IMR-90 (cell line): ENCODE results near the gene CNTN5. TPM values are rescaled to one million over a fixed set of nuclear protein-coding genes. Genes with fewer than 3 reads are reported as not detected.
A peak's percentile ranks its signal among the peaks of the same experiment; 100 is the strongest.

Experiments used
- ATAC-seq: fragments of 200-7000 bp; cut with Tn5 transposase; 2 replicates; pipeline ENCODE4 v1.9.1; 2020; ENCODE audit warnings: low read depth, mild to moderate bottlenecking, moderate library complexity
- BruUV-seq: library from RNA; stranded (reverse); fragments of 400-500 nt; replicated peaks from 2 replicates; lab custom pipeline; 2021; lab: Mats Ljungman, UMichigan
- CTCF ChIA-PET: fragments of 300-600 bp; formaldehyde crosslinking; extraction: SDS; loops from one replicate; lab custom pipeline; 2021; ENCODE audit warnings: antibody characterized with exemption; lab: Yijun Ruan, JAX
- POLR2A ChIA-PET: fragments of 300-600 bp; sonication (Branson Sonifier 250); formaldehyde crosslinking; loops from one replicate; lab custom pipeline; 2022; ENCODE audit warnings: antibody characterized with exemption; ENCODE audit not compliant: unreplicated experiment; lab: Charles Lee
- DNase-seq: peaks from one replicate; pipeline ENCODE4 v3.0.0; 2013
- H2AFZ ChIP-seq: replicated peaks from 2 replicates; pipeline ENCODE3; 2013; ENCODE audit warnings: low read length, mild to moderate bottlenecking; ENCODE audit not compliant: poor library complexity
- H2AK5ac ChIP-seq: 2 replicates; pipeline ENCODE4 v1.6.1; 2013; ENCODE audit warnings: low read depth, low read length, inconsistent platforms
- H2AK9ac ChIP-seq: replicated peaks from 2 replicates; pipeline ENCODE3; 2013; ENCODE audit warnings: mild to moderate bottlenecking, low read depth, low read length, moderate library complexity; ENCODE audit not compliant: poor library complexity
- H2BK120ac ChIP-seq: 2 replicates; pipeline ENCODE4 v1.6.1; 2013; ENCODE audit warnings: low read depth, low read length, inconsistent platforms
- H2BK15ac ChIP-seq: 3 replicates; pipeline ENCODE4 v1.6.1; 2013; ENCODE audit warnings: low read depth, low read length, inconsistent platforms
- H2BK20ac ChIP-seq: 2 replicates; pipeline ENCODE4 v1.6.1; 2013; ENCODE audit warnings: low read depth, mild to moderate bottlenecking, inconsistent platforms, low read length, moderate library complexity
- H2BK5ac ChIP-seq: 2 replicates; pipeline ENCODE4 v1.6.1; 2013; ENCODE audit warnings: mild to moderate bottlenecking, low read depth, low read length, inconsistent platforms; ENCODE audit not compliant: poor library complexity, severe bottlenecking
- H3K14ac ChIP-seq: replicated peaks from 2 replicates; pipeline ENCODE4 v1.6.1; 2013; ENCODE audit warnings: low read depth, low read length, inconsistent platforms
- H3K18ac ChIP-seq: 2 replicates; pipeline ENCODE4 v1.6.1; 2013; ENCODE audit warnings: low read depth, low read length, control low read depth
- H3K23ac ChIP-seq: 2 replicates; pipeline ENCODE4 v1.6.1; 2013; ENCODE audit warnings: low read depth, low read length, inconsistent platforms
- H3K27ac ChIP-seq: 2 replicates; pipeline ENCODE4 v1.5.1; 2013; ENCODE audit warnings: mild to moderate bottlenecking, control low read depth, low read length; ENCODE audit not compliant: insufficient read depth
- H3K27me3 ChIP-seq: 2 replicates; pipeline ENCODE4 v1.6.1; 2013; ENCODE audit warnings: low read length; ENCODE audit not compliant: control insufficient read depth, insufficient read depth
- H3K36me3 ChIP-seq: 2 replicates; pipeline ENCODE4 v1.6.1; 2013; ENCODE audit warnings: low read length, mixed read lengths; ENCODE audit not compliant: control insufficient read depth, insufficient read depth
- H3K4ac ChIP-seq: 2 replicates; pipeline ENCODE4 v1.6.1; 2013; ENCODE audit warnings: low read depth, low read length, inconsistent platforms
- H3K4me1 ChIP-seq: 2 replicates; pipeline ENCODE4 v1.6.1; 2013; ENCODE audit warnings: low read length, mixed read lengths; ENCODE audit not compliant: control insufficient read depth, insufficient read depth
- H3K4me2 ChIP-seq: 2 replicates; pipeline ENCODE4 v1.6.1; 2013; ENCODE audit warnings: low read depth, mild to moderate bottlenecking, control low read depth, low read length, moderate library complexity
- H3K4me3 ChIP-seq: 2 replicates; pipeline ENCODE4 v1.5.1; 2013; ENCODE audit warnings: low read depth, mild to moderate bottlenecking, control low read depth, low read length, moderate library complexity; ENCODE audit not compliant: insufficient read depth
- H3K56ac ChIP-seq: 2 replicates; pipeline ENCODE4 v1.6.1; 2013; ENCODE audit warnings: low read length, inconsistent platforms; ENCODE audit not compliant: insufficient read depth; ENCODE audit errors: extremely low read depth
- H3K79me1 ChIP-seq, 2 experiments: 2 replicates each; pipeline ENCODE4 v1.6.1; 2013; ENCODE audit warnings: low read length in 2 of 2, inconsistent platforms in 1 of 2, low read depth in 1 of 2
- H3K9ac ChIP-seq: 2 replicates; pipeline ENCODE4 v1.6.1; 2013; ENCODE audit warnings: low read depth, low read length, control low read depth
- H3K9me1 ChIP-seq: 2 replicates; pipeline ENCODE4 v1.6.1; 2013; ENCODE audit warnings: low read length, inconsistent platforms; ENCODE audit not compliant: insufficient read depth
- H3K9me3 ChIP-seq: 2 replicates; pipeline ENCODE4 v1.6.1; 2013; ENCODE audit warnings: low read length; ENCODE audit not compliant: control insufficient read depth, insufficient read depth
- H4K20me1 ChIP-seq: 2 replicates; pipeline ENCODE4 v1.6.1; 2013; ENCODE audit warnings: low read length, inconsistent platforms; ENCODE audit not compliant: insufficient read depth
- H4K5ac ChIP-seq: 2 replicates; pipeline ENCODE4 v1.6.1; 2013; ENCODE audit warnings: mild to moderate bottlenecking, low read depth, low read length, control low read depth
- H4K8ac ChIP-seq, 2 experiments: 2 replicates each; pipeline ENCODE4 v1.6.1; 2013; ENCODE audit warnings: low read depth in 2 of 2, low read length in 2 of 2, control low read depth in 1 of 2, inconsistent platforms in 1 of 2
- H4K91ac ChIP-seq: 2 replicates; pipeline ENCODE4 v1.6.1; 2013; ENCODE audit warnings: low read depth, low read length, inconsistent platforms; ENCODE audit not compliant: insufficient read depth
- BHLHE40 ChIP-seq: fragments of 150-350 bp; IDR thresholded peaks from 2 replicates; pipeline ENCODE4 v1.6.1; 2016; ENCODE audit warnings: mild to moderate bottlenecking, low read depth, low read length
- CEBPB ChIP-seq: IDR thresholded peaks from 2 replicates; pipeline ENCODE4 v1.6.1; 2012; ENCODE audit warnings: low read depth, low read length, improper control_type of control experiment
- CHD1 ChIP-seq: IDR thresholded peaks from 2 replicates; pipeline ENCODE4 v1.6.1; 2012; ENCODE audit warnings: low read depth, low read length, improper control_type of control experiment
- FOS ChIP-seq: fragments of 150-350 bp; IDR thresholded peaks from 2 replicates; pipeline ENCODE4 v1.6.1; 2016; ENCODE audit warnings: low read depth, low read length
- MAFK ChIP-seq: IDR thresholded peaks from 2 replicates; pipeline ENCODE4 v1.6.1; 2012; ENCODE audit warnings: low read depth, low read length, improper control_type of control experiment
- NFE2L2 ChIP-seq: fragments of 150-350 bp; IDR thresholded peaks from 2 replicates; pipeline ENCODE4 v1.6.1; 2016; ENCODE audit warnings: low read depth, mild to moderate bottlenecking, low read length
- POLR2A ChIP-seq: IDR thresholded peaks from 2 replicates; pipeline ENCODE4 v1.6.1; 2012; ENCODE audit warnings: mild to moderate bottlenecking, low read depth, low read length
- RAD21 ChIP-seq: IDR thresholded peaks from 2 replicates; pipeline ENCODE4 v1.6.1; 2012; ENCODE audit warnings: low read length, improper control_type of control experiment
- RFX5 ChIP-seq: IDR thresholded peaks from 2 replicates; pipeline ENCODE4 v1.8.0; 2012; ENCODE audit warnings: low read depth, mild to moderate bottlenecking, low read length, moderate library complexity
- SMC3 ChIP-seq: fragments of 150-350 bp; IDR thresholded peaks from 2 replicates; pipeline ENCODE4 v1.6.1; 2016; ENCODE audit warnings: low read depth, mild to moderate bottlenecking, antibody characterized with exemption, low read length, moderate library complexity
- WGBS, 2 experiments: methylation state at CpG; one replicate each; pipeline versions ENCODE4 v1.1.5 to v1.1.7; 2013; ENCODE audit warnings: missing lambda C conversion rate in 2 of 2; ENCODE audit not compliant: insufficient read length in 1 of 2; ENCODE audit errors: extremely low coverage in 2 of 2; 5-methylcytosine and 5-hydroxymethylcytosine counted together
- dilution Hi-C: fragments of 300-500 bp; cut with HindIII; formaldehyde crosslinking; loops from one replicate; pipeline ENCODE4 v1.14.3; 2018; ENCODE audit warnings: low sequenced_read_pairs; ENCODE audit not compliant: unreplicated experiment
- in situ Hi-C: fragments of 300-500 bp; cut with MboI; formaldehyde crosslinking; loops from 3 replicates; pipeline ENCODE4 v1.14.3; 2019; ENCODE audit warnings: low sequenced_read_pairs, inconsistent platforms, mixed read lengths
- intact Hi-C: fragments of 100-400 bp; cut with micrococcal nuclease; formaldehyde crosslinking; loops from 2 replicates; pipeline ENCODE4 v1.10.0; 2022
- polyA plus RNA-seq, 3 experiments: library from polyadenylated mRNA; depleted of rRNA; stranded (reverse); fragments of >200 nt; gene quantifications; 2 replicates each; pipeline ENCODE4 v1.2.3, GENCODE V29; 2012; ENCODE audit warnings: low replicate concordance in 1 of 3
- total RNA-seq: library from RNA; depleted of rRNA; stranded (reverse); fragments of >200 nt; gene quantifications from 2 replicates; pipeline ENCODE4 v1.2.3, GENCODE V29; 2012
- TF ChIP-seq, protein P1 (sequence below): fragments of 150-350 bp; IDR thresholded peaks from 2 replicates; pipeline ENCODE4 v1.6.1; 2017; ENCODE audit warnings: mild to moderate bottlenecking, antibody characterized with exemption, low read length, low read depth
- TF ChIP-seq, protein P2 (sequence below): fragments of 150-350 bp; IDR thresholded peaks from 2 replicates; pipeline ENCODE4 v1.6.1; 2016; ENCODE audit warnings: low read depth, mild to moderate bottlenecking, low read length, moderate library complexity, borderline replicate concordance
- TF ChIP-seq, protein P3 (sequence below): conservative IDR thresholded peaks from 2 replicates; pipeline ENCODE4 v1.5.1; 2012; ENCODE audit warnings: mild to moderate bottlenecking, low read depth, low read length, improper control_type of control experiment

CNTN5 gene
- total and polyA plus RNA-seq, 2 of the 4 experiments (the other 2 are of a cell fraction) = not detected

DNA sequence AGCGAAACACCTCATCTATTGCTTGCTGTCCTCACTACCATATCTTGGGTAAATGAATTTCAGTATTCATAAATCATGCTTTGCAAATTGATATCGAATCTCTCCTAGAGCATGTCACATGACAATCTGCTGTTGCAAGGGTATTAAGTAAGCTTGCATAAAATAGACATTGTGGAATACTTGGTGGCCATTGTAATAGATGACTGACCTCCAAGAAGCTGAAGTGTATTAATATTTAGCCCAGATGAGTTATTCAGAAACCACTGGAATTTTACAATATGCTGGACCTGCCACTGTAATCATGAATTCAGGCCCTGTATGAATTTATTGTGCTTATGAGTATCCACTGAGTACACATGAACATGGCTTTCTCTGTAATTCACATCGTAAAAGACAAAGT, 1376.7 kb downstream of the CNTN5 start:
- H4K20me1 ChIP-seq = no peaks in the 10 kb centered on the region
- H3K9me3 ChIP-seq = no peaks in the 10 kb centered on the region
- no peak overlapping the region for H4K8ac ChIP-seq
- ATAC-seq (no peak), DNase-seq (no peak)
- H3K79me1 ChIP-seq = no peaks in the 10 kb centered on the region
- H2AFZ ChIP-seq = no peak overlapping the region
- no peak overlapping the region for H3K4me3 ChIP-seq
- no peaks in the 10 kb centered on the region for H3K27me3 ChIP-seq
- no peak overlapping the region for H3K4ac ChIP-seq
- intact Hi-C loops = no loop called here
- H4K91ac ChIP-seq = no peak overlapping the region
- H3K23ac ChIP-seq = no peak overlapping the region
- H3K9me1 ChIP-seq = no peaks in the 10 kb centered on the region
- H2BK20ac ChIP-seq = peak overlapping the region; percentile 10; the same call in 1 of the 2 replicates
- no peak overlapping the region for H2BK5ac ChIP-seq
- H3K4me1 ChIP-seq = no peaks in the 10 kb centered on the region
- H3K18ac ChIP-seq = no peak overlapping the region
- BruUV-seq = no TSS peak
- H2AK9ac ChIP-seq = no peak overlapping the region
- no peak overlapping the region for H3K27ac ChIP-seq
- no peak overlapping the region for H3K4me2 ChIP-seq
- no peaks in the 10 kb centered on the region for H3K36me3 ChIP-seq
- no peak overlapping the region for H3K56ac ChIP-seq
- CTCF ChIA-PET = interaction anchor here (0.5 kb wide), 1 partner anchor 1493 kb away, joined by 3 read pairs; no protein-coding TSS in a partner anchor
- in situ Hi-C loops = no loop called here
- TF ChIP-seq, protein P1, sequence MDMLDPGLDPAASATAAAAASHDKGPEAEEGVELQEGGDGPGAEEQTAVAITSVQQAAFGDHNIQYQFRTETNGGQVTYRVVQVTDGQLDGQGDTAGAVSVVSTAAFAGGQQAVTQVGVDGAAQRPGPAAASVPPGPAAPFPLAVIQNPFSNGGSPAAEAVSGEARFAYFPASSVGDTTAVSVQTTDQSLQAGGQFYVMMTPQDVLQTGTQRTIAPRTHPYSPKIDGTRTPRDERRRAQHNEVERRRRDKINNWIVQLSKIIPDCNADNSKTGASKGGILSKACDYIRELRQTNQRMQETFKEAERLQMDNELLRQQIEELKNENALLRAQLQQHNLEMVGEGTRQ = no peak
- TF ChIP-seq SMC3 (no peak), CHD1 (no peak), MAFK (no peak), FOS (no peak), RAD21 (no peak), BHLHE40 (no peak), POLR2A (no peak), CEBPB (no peak), RFX5 (no peak), NFE2L2 (no peak)
- TF ChIP-seq, protein P2, sequence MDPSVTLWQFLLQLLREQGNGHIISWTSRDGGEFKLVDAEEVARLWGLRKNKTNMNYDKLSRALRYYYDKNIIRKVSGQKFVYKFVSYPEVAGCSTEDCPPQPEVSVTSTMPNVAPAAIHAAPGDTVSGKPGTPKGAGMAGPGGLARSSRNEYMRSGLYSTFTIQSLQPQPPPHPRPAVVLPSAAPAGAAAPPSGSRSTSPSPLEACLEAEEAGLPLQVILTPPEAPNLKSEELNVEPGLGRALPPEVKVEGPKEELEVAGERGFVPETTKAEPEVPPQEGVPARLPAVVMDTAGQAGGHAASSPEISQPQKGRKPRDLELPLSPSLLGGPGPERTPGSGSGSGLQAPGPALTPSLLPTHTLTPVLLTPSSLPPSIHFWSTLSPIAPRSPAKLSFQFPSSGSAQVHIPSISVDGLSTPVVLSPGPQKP = no peak
- TF ChIP-seq, protein P3, sequence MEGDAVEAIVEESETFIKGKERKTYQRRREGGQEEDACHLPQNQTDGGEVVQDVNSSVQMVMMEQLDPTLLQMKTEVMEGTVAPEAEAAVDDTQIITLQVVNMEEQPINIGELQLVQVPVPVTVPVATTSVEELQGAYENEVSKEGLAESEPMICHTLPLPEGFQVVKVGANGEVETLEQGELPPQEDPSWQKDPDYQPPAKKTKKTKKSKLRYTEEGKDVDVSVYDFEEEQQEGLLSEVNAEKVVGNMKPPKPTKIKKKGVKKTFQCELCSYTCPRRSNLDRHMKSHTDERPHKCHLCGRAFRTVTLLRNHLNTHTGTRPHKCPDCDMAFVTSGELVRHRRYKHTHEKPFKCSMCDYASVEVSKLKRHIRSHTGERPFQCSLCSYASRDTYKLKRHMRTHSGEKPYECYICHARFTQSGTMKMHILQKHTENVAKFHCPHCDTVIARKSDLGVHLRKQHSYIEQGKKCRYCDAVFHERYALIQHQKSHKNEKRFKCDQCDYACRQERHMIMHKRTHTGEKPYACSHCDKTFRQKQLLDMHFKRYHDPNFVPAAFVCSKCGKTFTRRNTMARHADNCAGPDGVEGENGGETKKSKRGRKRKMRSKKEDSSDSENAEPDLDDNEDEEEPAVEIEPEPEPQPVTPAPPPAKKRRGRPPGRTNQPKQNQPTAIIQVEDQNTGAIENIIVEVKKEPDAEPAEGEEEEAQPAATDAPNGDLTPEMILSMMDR = no peak
- dilution Hi-C loops = no loop called here
- no peak overlapping the region for H4K5ac ChIP-seq
- H2BK120ac ChIP-seq = no peak overlapping the region
- WGBS, 2 experiments = no CpG with 5 or more reads among the region's 3 CpGs
- POLR2A ChIA-PET = no interaction called here
- H3K14ac ChIP-seq = no peak overlapping the region
- H2AK5ac ChIP-seq = no peak overlapping the region
- no peak overlapping the region for H2BK15ac ChIP-seq
- no peak overlapping the region for H3K9ac ChIP-seq
